T-helper 2 cell treated with Interferon-gamma antibody and Interleukin-4, amounts not matched to agents 5 μg/mL and 100 μg/mL, for 36 hours (primary cell): ENCODE results near the gene IL12RB1.

Experiments
- DNase-seq: peaks from one replicate; pipeline ENCODE4 v3.0.0; 2021; ENCODE audit warnings: low spot score
- H3K27ac Mint-ChIP-seq: one replicate; pipeline ENCODE4 v1.8.0; 2021; ENCODE audit warnings: mild to moderate bottlenecking, mixed read lengths
- H3K27me3 Mint-ChIP-seq: one replicate; pipeline ENCODE4 v1.8.0; 2021; ENCODE audit warnings: low read depth, mixed read lengths
- H3K36me3 Mint-ChIP-seq: one replicate; pipeline ENCODE4 v1.8.0; 2021; ENCODE audit warnings: low read depth, mixed read lengths
- H3K4me1 Mint-ChIP-seq: one replicate; pipeline ENCODE4 v1.8.0; 2021; ENCODE audit warnings: low read depth, mixed read lengths
- H3K4me3 Mint-ChIP-seq: one replicate; pipeline ENCODE4 v1.8.0; 2022; ENCODE audit warnings: mild to moderate bottlenecking, moderate library complexity, mixed read lengths
- H3K9me3 Mint-ChIP-seq: one replicate; pipeline ENCODE4 v1.8.0; 2021; ENCODE audit warnings: mixed read lengths

IL12RB1 gene

GRCh38 chr19:18059902-18060301 is 26.8 kb downstream of the IL12RB1 start:
- H3K27ac Mint-ChIP-seq: no peak overlapping the region
- H3K27me3 Mint-ChIP-seq: no peaks in the 10 kb centered on the region
- no peaks in the 10 kb centered on the region for H3K9me3 Mint-ChIP-seq
- H3K4me3 Mint-ChIP-seq: no peak overlapping the region
- no peak for DNase-seq
- H3K36me3 Mint-ChIP-seq: peaks cover 35% of the 10 kb centered on the region
- H3K4me1 Mint-ChIP-seq: peaks cover 9% of the 10 kb centered on the region

GRCh38 chr19:18059297-18059696 is 27.4 kb downstream of the IL12RB1 start:
- Mint-ChIP-seq H3K27ac (no peak overlapping the region), H3K4me3 (no peak overlapping the region), H3K4me1 (peaks cover 9% of the 10 kb centered on the region), H3K36me3 (peaks cover 31% of the 10 kb centered on the region), H3K27me3 (no peaks in the 10 kb centered on the region), H3K9me3 (no peaks in the 10 kb centered on the region)
- no peak for DNase-seq

GRCh38 chr19:18058208-18059009 is 28.3 kb downstream of the IL12RB1 start:
- peak; percentile 71 for DNase-seq
- Mint-ChIP-seq H3K27me3 (no peaks in the 10 kb centered on the region), H3K4me3 (peak overlapping the region; percentile 40), H3K4me1 (peaks cover 13% of the 10 kb centered on the region), H3K36me3 (peaks cover 27% of the 10 kb centered on the region), H3K9me3 (no peaks in the 10 kb centered on the region), H3K27ac (peak overlapping the region; percentile 79)

- Mint-ChIP-seq H3K27me3 (no peaks in the 10 kb centered on the region), H3K9me3 (no peaks in the 10 kb centered on the region), H3K36me3 (peaks cover 25% of the 10 kb centered on the region), H3K4me1 (peaks cover 13% of the 10 kb centered on the region), H3K4me3 (no peak overlapping the region), H3K27ac (peak overlapping the region; percentile 20)
- no peak for DNase-seq
Observed at GRCh38 chr19:18057557-18057956, 29.2 kb downstream of the IL12RB1 start.

GRCh38 chr19:18055967-18056366 is 30.8 kb downstream of the IL12RB1 start:
- DNase-seq: no peak
- Mint-ChIP-seq H3K4me3 (no peak overlapping the region), H3K27ac (no peak overlapping the region), H3K27me3 (no peaks in the 10 kb centered on the region), H3K36me3 (peaks cover 21% of the 10 kb centered on the region), H3K9me3 (no peaks in the 10 kb centered on the region), H3K4me1 (peaks cover 17% of the 10 kb centered on the region)

- H3K27me3 Mint-ChIP-seq: no peaks in the 10 kb centered on the region
- H3K27ac Mint-ChIP-seq: no peak overlapping the region
- H3K4me3 Mint-ChIP-seq: no peak overlapping the region
- H3K36me3 Mint-ChIP-seq: peaks cover 4% of the 10 kb centered on the region
- peaks cover 26% of the 10 kb centered on the region for H3K4me1 Mint-ChIP-seq
- no peak for DNase-seq
- H3K9me3 Mint-ChIP-seq: no peaks in the 10 kb centered on the region
Observed at GRCh38 chr19:18053576-18054219, 33.0 kb downstream of the IL12RB1 start.

- H3K4me1 Mint-ChIP-seq: peaks cover 17% of the 10 kb centered on the region
- DNase-seq: no peak
- no peak overlapping the region for H3K27ac Mint-ChIP-seq
- no peak overlapping the region for H3K4me3 Mint-ChIP-seq
- H3K36me3 Mint-ChIP-seq: no peaks in the 10 kb centered on the region
- H3K9me3 Mint-ChIP-seq: no peaks in the 10 kb centered on the region
- no peaks in the 10 kb centered on the region for H3K27me3 Mint-ChIP-seq
Observed at GRCh38 chr19:18051887-18052286, 34.8 kb downstream of the IL12RB1 start.

GRCh38 chr19:18049385-18049784 is 37.3 kb downstream of the IL12RB1 start:
- Mint-ChIP-seq H3K27ac (no peak overlapping the region), H3K27me3 (no peaks in the 10 kb centered on the region), H3K9me3 (no peaks in the 10 kb centered on the region), H3K4me3 (no peak overlapping the region), H3K36me3 (no peaks in the 10 kb centered on the region), H3K4me1 (peaks cover 37% of the 10 kb centered on the region)
- DNase-seq: no peak

GRCh38 chr19:18046059-18046718 is 40.5 kb downstream of the IL12RB1 start:
- H3K4me3 Mint-ChIP-seq: peak overlapping the region; percentile 85
- peaks cover 3% of the 10 kb centered on the region for H3K9me3 Mint-ChIP-seq
- peak overlapping the region; percentile 90 for H3K27ac Mint-ChIP-seq
- peaks cover 42% of the 10 kb centered on the region for H3K4me1 Mint-ChIP-seq
- DNase-seq: peak; percentile 17
- H3K36me3 Mint-ChIP-seq: no peaks in the 10 kb centered on the region
- H3K27me3 Mint-ChIP-seq: peaks cover 3% of the 10 kb centered on the region

- Mint-ChIP-seq H3K9me3 (peaks cover 9% of the 10 kb centered on the region), H3K27me3 (peaks cover 3% of the 10 kb centered on the region), H3K36me3 (no peaks in the 10 kb centered on the region), H3K4me1 (peaks cover 37% of the 10 kb centered on the region), H3K4me3 (peak overlapping the region; percentile 85), H3K27ac (peak overlapping the region; percentile 90)
- no peak for DNase-seq
Observed at GRCh38 chr19:18045307-18046050, 41.3 kb downstream of the IL12RB1 start.

GRCh38 chr19:18044825-18045304 is 41.9 kb downstream of the IL12RB1 start:
- H3K36me3 Mint-ChIP-seq: no peaks in the 10 kb centered on the region

GRCh38 chr19:18043676-18044075 is 43.1 kb downstream of the IL12RB1 start:
- no peak overlapping the region for H3K4me3 Mint-ChIP-seq

More at GRCh38 chr19:18044825-18045304, 41.9 kb downstream of the IL12RB1 start:
- Mint-ChIP-seq H3K4me1 (peaks cover 32% of the 10 kb centered on the region), H3K27me3 (peaks cover 3% of the 10 kb centered on the region), H3K4me3 (peak overlapping the region; percentile 85), H3K9me3 (peaks cover 9% of the 10 kb centered on the region), H3K27ac (peak overlapping the region; percentile 90)
- DNase-seq: peak; percentile 92

GRCh38 chr19:18041054-18041453 is 45.7 kb downstream of the IL12RB1 start:
- H3K9me3 Mint-ChIP-seq: peaks cover 9% of the 10 kb centered on the region
- peaks cover 3% of the 10 kb centered on the region for H3K27me3 Mint-ChIP-seq
- H3K4me3 Mint-ChIP-seq: no peak overlapping the region
- peaks cover 29% of the 10 kb centered on the region for H3K4me1 Mint-ChIP-seq
- no peak overlapping the region for H3K27ac Mint-ChIP-seq
- no peak for DNase-seq
- no peaks in the 10 kb centered on the region for H3K36me3 Mint-ChIP-seq

More at GRCh38 chr19:18043676-18044075, 43.1 kb downstream of the IL12RB1 start:
- peak overlapping the region; percentile 70 for H3K27ac Mint-ChIP-seq
- peaks cover 31% of the 10 kb centered on the region for H3K4me1 Mint-ChIP-seq
- no peak for DNase-seq
- H3K9me3 Mint-ChIP-seq: peaks cover 9% of the 10 kb centered on the region
- peaks cover 3% of the 10 kb centered on the region for H3K27me3 Mint-ChIP-seq
- no peaks in the 10 kb centered on the region for H3K36me3 Mint-ChIP-seq
